Retinal pigment epithelial cell (primary cell): Measurements from ENCODE around the gene PTGFRN.
"Not testable (repeated sequence)": the region's sequence is repeated elsewhere in the genome, so short reads cannot be mapped to it uniquely, and the experiment has no call there.

Experiments used
- DNase-seq: peaks from one replicate; pipeline ENCODE4 v3.0.0-alpha.2; 2010; ENCODE audit warnings: low read depth
- H3K4me3 ChIP-seq: 2 replicates; pipeline ENCODE4 v1.5.1; 2011; ENCODE audit warnings: mild to moderate bottlenecking, low read length, control low read depth, moderate library complexity
- CTCF ChIP-seq: conservative IDR thresholded peaks from 2 replicates; pipeline ENCODE4 v1.5.1; 2011; ENCODE audit warnings: low read depth, low read length, control low read depth, inconsistent platforms

Gene PTGFRN

GRCh38 chr1:116909512-116910378, at the start of gene PTGFRN:
TSS of gene PTGFRN (plus strand) at chr1:116909916. CDS start at chr1:116910204, 288 bp downstream.
- peak within 1 kb of the TSS; percentile 64 for H3K4me3 ChIP-seq
- TF ChIP-seq CTCF, result no peak
- no peak for DNase-seq

- not testable (repeated sequence) for DNase-seq, H3K4me3 ChIP-seq
Observed at GRCh38 chr1:116860167-116860566, 49.5 kb upstream of the PTGFRN start.

- H3K4me3 ChIP-seq, result no peak overlapping the region
- DNase-seq, result no peak
- no peak for TF ChIP-seq CTCF
Observed at GRCh38 chr1:116861137-116861536, 48.6 kb upstream of the PTGFRN start.

- not testable (repeated sequence) for DNase-seq, H3K4me3 ChIP-seq
Observed at GRCh38 chr1:116863031-116863430, 46.7 kb upstream of the PTGFRN start.

- H3K4me3 ChIP-seq, DNase-seq: not testable (repeated sequence)
Observed at GRCh38 chr1:116866478-116866877, 43.2 kb upstream of the PTGFRN start.

- no peak for TF ChIP-seq CTCF
- no peak for DNase-seq
- no peak overlapping the region for H3K4me3 ChIP-seq
Observed at GRCh38 chr1:116868385-116868784, 41.3 kb upstream of the PTGFRN start.

- TF ChIP-seq CTCF, result no peak
- DNase-seq, result no peak
- H3K4me3 ChIP-seq, result no peak overlapping the region
Observed at GRCh38 chr1:116869611-116870010, 40.1 kb upstream of the PTGFRN start.

- no peak overlapping the region for H3K4me3 ChIP-seq
- no peak for DNase-seq
- no peak for TF ChIP-seq CTCF
Observed at GRCh38 chr1:116870300-116870699, 39.4 kb upstream of the PTGFRN start.
